ENCODE results near the gene TMEM222.
A peak's percentile ranks its signal among the peaks of the same experiment; 100 is the strongest.

The TMEM222 gene

GRCh38 chr1:27296773-27297291, 25.1 kb upstream of the TMEM222 start:
- Histone ChIP-seq H3K27me3 (ENCODE audit: insufficient read depth, low read length) (no peaks in the 10 kb centered on the region), H3K79me2 (ENCODE audit: control insufficient read depth, insufficient read depth, low read length, unreplicated experiment) (no peaks in the 10 kb centered on the region), H3K4me1 (ENCODE audit: control insufficient read depth, insufficient read depth, low read length, unreplicated experiment) (peaks cover 27% of the 10 kb centered on the region), H3K36me3 (ENCODE audit: insufficient read depth, low read length) (no peaks in the 10 kb centered on the region), H2AFZ (ENCODE audit: low read length, unreplicated experiment) (no peak overlapping the region), H3K4me3 (ENCODE audit: low read depth, low read length) (no peak overlapping the region), H3K27ac (ENCODE audit: low read depth, low read length) (no peak overlapping the region)

- Histone ChIP-seq H3K27ac (ENCODE audit: low read depth, low read length) (no peak overlapping the region), H3K36me3 (ENCODE audit: insufficient read depth, low read length) (no peaks in the 10 kb centered on the region)
Measured at GRCh38 chr1:27297903-27298302, 24.1 kb upstream of the TMEM222 start.

GRCh38 chr1:27298632-27299384, 23.2 kb upstream of the TMEM222 start:
- Histone ChIP-seq H2AFZ (ENCODE audit: low read length, unreplicated experiment) (peak overlapping the region; percentile 37), H3K27me3 (ENCODE audit: insufficient read depth, low read length) (no peaks in the 10 kb centered on the region), H3K27ac (ENCODE audit: low read depth, low read length) (peak overlapping the region; percentile 88), H3K4me1 (ENCODE audit: control insufficient read depth, insufficient read depth, low read length, unreplicated experiment) (peaks cover 27% of the 10 kb centered on the region), H3K4me3 (ENCODE audit: low read depth, low read length) (no peak overlapping the region), H3K36me3 (ENCODE audit: insufficient read depth, low read length) (no peaks in the 10 kb centered on the region), H3K79me2 (ENCODE audit: control insufficient read depth, insufficient read depth, low read length, unreplicated experiment) (no peaks in the 10 kb centered on the region)

More at GRCh38 chr1:27297903-27298302, 24.1 kb upstream of the TMEM222 start:
- Histone ChIP-seq H3K79me2 (ENCODE audit: control insufficient read depth, insufficient read depth, low read length, unreplicated experiment) (no peaks in the 10 kb centered on the region), H2AFZ (ENCODE audit: low read length, unreplicated experiment) (no peak overlapping the region), H3K27me3 (ENCODE audit: insufficient read depth, low read length) (no peaks in the 10 kb centered on the region), H3K4me3 (ENCODE audit: low read depth, low read length) (no peak overlapping the region), H3K4me1 (ENCODE audit: control insufficient read depth, insufficient read depth, low read length, unreplicated experiment) (peaks cover 27% of the 10 kb centered on the region)

GRCh38 chr1:27299385-27300271, 22.3 kb upstream of the TMEM222 start:
- H3K4me3 ChIP-seq (ENCODE audit: low read depth, low read length) = no peak overlapping the region
- H3K27ac ChIP-seq (ENCODE audit: low read depth, low read length) = peak overlapping the region; percentile 88
- H3K4me1 ChIP-seq (ENCODE audit: control insufficient read depth, insufficient read depth, low read length, unreplicated experiment) = peaks cover 27% of the 10 kb centered on the region
- H3K36me3 ChIP-seq (ENCODE audit: insufficient read depth, low read length) = no peaks in the 10 kb centered on the region
- H3K79me2 ChIP-seq (ENCODE audit: control insufficient read depth, insufficient read depth, low read length, unreplicated experiment) = no peaks in the 10 kb centered on the region
- no peaks in the 10 kb centered on the region for H3K27me3 ChIP-seq (ENCODE audit: insufficient read depth, low read length)
- peak overlapping the region; percentile 37 for H2AFZ ChIP-seq (ENCODE audit: low read length, unreplicated experiment)

GRCh38 chr1:27300341-27301051, 21.5 kb upstream of the TMEM222 start:
- H3K27ac ChIP-seq (ENCODE audit: low read depth, low read length) = peak overlapping the region; percentile 88
- no peak overlapping the region for H2AFZ ChIP-seq (ENCODE audit: low read length, unreplicated experiment)
- no peaks in the 10 kb centered on the region for H3K36me3 ChIP-seq (ENCODE audit: insufficient read depth, low read length)
- H3K27me3 ChIP-seq (ENCODE audit: insufficient read depth, low read length) = no peaks in the 10 kb centered on the region
- peaks cover 27% of the 10 kb centered on the region for H3K4me1 ChIP-seq (ENCODE audit: control insufficient read depth, insufficient read depth, low read length, unreplicated experiment)
- H3K79me2 ChIP-seq (ENCODE audit: control insufficient read depth, insufficient read depth, low read length, unreplicated experiment) = no peaks in the 10 kb centered on the region
- no peak overlapping the region for H3K4me3 ChIP-seq (ENCODE audit: low read depth, low read length)

- no peak overlapping the region for H2AFZ ChIP-seq (ENCODE audit: low read length, unreplicated experiment)
- peaks cover 27% of the 10 kb centered on the region for H3K4me1 ChIP-seq (ENCODE audit: control insufficient read depth, insufficient read depth, low read length, unreplicated experiment)
- H3K27me3 ChIP-seq (ENCODE audit: insufficient read depth, low read length) = no peaks in the 10 kb centered on the region
- H3K79me2 ChIP-seq (ENCODE audit: control insufficient read depth, insufficient read depth, low read length, unreplicated experiment) = no peaks in the 10 kb centered on the region
- no peak overlapping the region for H3K4me3 ChIP-seq (ENCODE audit: low read depth, low read length)
- no peak overlapping the region for H3K27ac ChIP-seq (ENCODE audit: low read depth, low read length)
- H3K36me3 ChIP-seq (ENCODE audit: insufficient read depth, low read length) = no peaks in the 10 kb centered on the region
Measured at GRCh38 chr1:27301052-27301422, 20.9 kb upstream of the TMEM222 start.

GRCh38 chr1:27301582-27302199, 20.3 kb upstream of the TMEM222 start:
- H3K36me3 ChIP-seq (ENCODE audit: insufficient read depth, low read length) = no peaks in the 10 kb centered on the region

GRCh38 chr1:27302612-27303011, 19.4 kb upstream of the TMEM222 start:
- Histone ChIP-seq H3K27me3 (ENCODE audit: insufficient read depth, low read length) (no peaks in the 10 kb centered on the region), H3K36me3 (ENCODE audit: insufficient read depth, low read length) (no peaks in the 10 kb centered on the region), H3K4me3 (ENCODE audit: low read depth, low read length) (no peak overlapping the region), H3K27ac (ENCODE audit: low read depth, low read length) (no peak overlapping the region), H3K4me1 (ENCODE audit: control insufficient read depth, insufficient read depth, low read length, unreplicated experiment) (peaks cover 27% of the 10 kb centered on the region), H3K79me2 (ENCODE audit: control insufficient read depth, insufficient read depth, low read length, unreplicated experiment) (no peaks in the 10 kb centered on the region), H2AFZ (ENCODE audit: low read length, unreplicated experiment) (no peak overlapping the region)

More at GRCh38 chr1:27301582-27302199, 20.3 kb upstream of the TMEM222 start:
- no peak overlapping the region for H2AFZ ChIP-seq (ENCODE audit: low read length, unreplicated experiment)
- H3K4me1 ChIP-seq (ENCODE audit: control insufficient read depth, insufficient read depth, low read length, unreplicated experiment) = peaks cover 27% of the 10 kb centered on the region
- no peak overlapping the region for H3K4me3 ChIP-seq (ENCODE audit: low read depth, low read length)
- H3K27ac ChIP-seq (ENCODE audit: low read depth, low read length) = no peak overlapping the region
- H3K27me3 ChIP-seq (ENCODE audit: insufficient read depth, low read length) = no peaks in the 10 kb centered on the region
- no peaks in the 10 kb centered on the region for H3K79me2 ChIP-seq (ENCODE audit: control insufficient read depth, insufficient read depth, low read length, unreplicated experiment)

- Histone ChIP-seq H3K36me3 (ENCODE audit: insufficient read depth, low read length) (no peaks in the 10 kb centered on the region), H3K4me1 (ENCODE audit: control insufficient read depth, insufficient read depth, low read length, unreplicated experiment) (peaks cover 26% of the 10 kb centered on the region), H3K27ac (ENCODE audit: low read depth, low read length) (no peak overlapping the region)
Measured at GRCh38 chr1:27303509-27303908, 18.5 kb upstream of the TMEM222 start.

GRCh38 chr1:27306071-27306470, 15.9 kb upstream of the TMEM222 start:
- Histone ChIP-seq H3K36me3 (ENCODE audit: insufficient read depth, low read length) (no peaks in the 10 kb centered on the region), H3K27me3 (ENCODE audit: insufficient read depth, low read length) (no peaks in the 10 kb centered on the region), H2AFZ (ENCODE audit: low read length, unreplicated experiment) (no peak overlapping the region), H3K27ac (ENCODE audit: low read depth, low read length) (no peak overlapping the region), H3K4me1 (ENCODE audit: control insufficient read depth, insufficient read depth, low read length, unreplicated experiment) (peaks cover 1% of the 10 kb centered on the region), H3K4me3 (ENCODE audit: low read depth, low read length) (no peak overlapping the region), H3K79me2 (ENCODE audit: control insufficient read depth, insufficient read depth, low read length, unreplicated experiment) (no peaks in the 10 kb centered on the region)

More at GRCh38 chr1:27303509-27303908, 18.5 kb upstream of the TMEM222 start:
- H3K4me3 ChIP-seq (ENCODE audit: low read depth, low read length) = no peak overlapping the region
- H3K79me2 ChIP-seq (ENCODE audit: control insufficient read depth, insufficient read depth, low read length, unreplicated experiment) = no peaks in the 10 kb centered on the region
- H3K27me3 ChIP-seq (ENCODE audit: insufficient read depth, low read length) = no peaks in the 10 kb centered on the region
- no peak overlapping the region for H2AFZ ChIP-seq (ENCODE audit: low read length, unreplicated experiment)

Data from ACC112 (cell line).